DOHH2 (cell line): Measurements from ENCODE around the gene EIF4A3.

Experiments used
- H3F3A ChIP-seq: fragments of 200-600 bp; sonication (generic), shearing (Covaris generic); 2 replicates; pipeline ENCODE4 v1.6.0; 2016; ENCODE audit warnings: antibody characterized with exemption, mild to moderate bottlenecking; ENCODE audit not compliant: control insufficient read depth, insufficient read depth
- H3K27ac ChIP-seq: fragments of 200-600 bp; sonication (generic); 2 replicates; pipeline ENCODE4 v1.5.1; 2014; ENCODE audit warnings: low read depth, mild to moderate bottlenecking, low read length, moderate library complexity
- H3K27me3 ChIP-seq: fragments of 200-600 bp; sonication (generic); 2 replicates; pipeline ENCODE4 v1.6.1; 2014; ENCODE audit warnings: mild to moderate bottlenecking, low read length, mixed read lengths; ENCODE audit not compliant: control insufficient read depth
- H3K36me3 ChIP-seq: fragments of 200-600 bp; sonication (generic); 2 replicates; pipeline ENCODE4 v1.6.1; 2014; ENCODE audit warnings: mild to moderate bottlenecking, low read length, moderate library complexity, mixed read lengths; ENCODE audit not compliant: control insufficient read depth
- H3K4me1 ChIP-seq: fragments of 200-600 bp; sonication (generic); 2 replicates; pipeline ENCODE4 v1.6.1; 2014; ENCODE audit warnings: mild to moderate bottlenecking, low read length, mixed read lengths; ENCODE audit not compliant: control insufficient read depth
- H3K4me2 ChIP-seq: fragments of 200-600 bp; sonication (generic); 2 replicates; pipeline ENCODE4 v1.6.0; 2014; ENCODE audit warnings: mild to moderate bottlenecking, low read length, moderate library complexity
- H3K4me3 ChIP-seq: fragments of 200-600 bp; sonication (generic); 2 replicates; pipeline ENCODE4 v1.5.1; 2014; ENCODE audit warnings: mild to moderate bottlenecking, low read length, mixed read lengths
- H3K79me2 ChIP-seq: fragments of 200-600 bp; sonication (generic); 2 replicates; pipeline ENCODE4 v1.6.1; 2014; ENCODE audit warnings: mild to moderate bottlenecking, low read length, mixed read lengths; ENCODE audit not compliant: control insufficient read depth
- H3K9me2 ChIP-seq: fragments of 200-600 bp; sonication (generic); replicated peaks from 2 replicates; pipeline ENCODE4 v1.6.1; 2014; ENCODE audit warnings: mild to moderate bottlenecking, low read length, mixed read lengths; ENCODE audit not compliant: control insufficient read depth
- H3K9me3 ChIP-seq: fragments of 200-600 bp; sonication (generic); 2 replicates; pipeline ENCODE4 v1.6.1; 2014; ENCODE audit warnings: antibody characterized with exemption, low read length, mixed read lengths; ENCODE audit not compliant: control insufficient read depth, insufficient read depth
- H4K20me1 ChIP-seq: fragments of 200-600 bp; sonication (generic); 2 replicates; pipeline ENCODE4 v1.6.0; 2014; ENCODE audit warnings: low read depth, mild to moderate bottlenecking, antibody characterized with exemption, low read length, moderate library complexity; ENCODE audit not compliant: control insufficient read depth, insufficient read depth
- CTCF ChIP-seq: fragments of 200-600 bp; sonication (generic); IDR thresholded peaks from one replicate; pipeline ENCODE4 v1.5.1; 2014; ENCODE audit warnings: antibody characterized with exemption, mild to moderate bottlenecking, low read depth, low read length; ENCODE audit not compliant: poor library complexity, severe bottlenecking
- EZH2phosphoT487 ChIP-seq: fragments of 200-600 bp; sonication (generic); IDR thresholded peaks from 2 replicates; pipeline ENCODE4 v1.6.1; 2017; ENCODE audit warnings: borderline replicate concordance, mild to moderate bottlenecking, antibody characterized with exemption, low read length, moderate library complexity, mixed read lengths

The EIF4A3 gene

GRCh38 chr17:80147035-80147822 lies at the start of gene EIF4A3:
EIF4A3 (minus strand) TSS chr17:80147128; CDS start chr17:80146961, 167 bp downstream.
- H3K9me3 ChIP-seq = no peaks in the 10 kb centered on the region
- TF ChIP-seq CTCF = no peak
- no peak for TF ChIP-seq EZH2phosphoT487
- peak within 1 kb of the TSS; percentile 100 for H3K4me3 ChIP-seq
- H3K27me3 ChIP-seq = no peaks in the 10 kb centered on the region
- H3F3A ChIP-seq = no peaks in the 10 kb centered on the region
- peak within 1 kb of the TSS; percentile 59 for H3K27ac ChIP-seq
- peaks cover 27% of the 10 kb centered on the region for H3K4me1 ChIP-seq
- no peaks in the 10 kb centered on the region for H3K9me2 ChIP-seq
- H4K20me1 ChIP-seq = peaks cover 26% of the 10 kb centered on the region
- H3K4me2 ChIP-seq = peak within 1 kb of the TSS; percentile 99
- peaks cover 61% of the 10 kb centered on the region for H3K79me2 ChIP-seq
- peaks cover 45% of the 10 kb centered on the region for H3K36me3 ChIP-seq

DNA sequence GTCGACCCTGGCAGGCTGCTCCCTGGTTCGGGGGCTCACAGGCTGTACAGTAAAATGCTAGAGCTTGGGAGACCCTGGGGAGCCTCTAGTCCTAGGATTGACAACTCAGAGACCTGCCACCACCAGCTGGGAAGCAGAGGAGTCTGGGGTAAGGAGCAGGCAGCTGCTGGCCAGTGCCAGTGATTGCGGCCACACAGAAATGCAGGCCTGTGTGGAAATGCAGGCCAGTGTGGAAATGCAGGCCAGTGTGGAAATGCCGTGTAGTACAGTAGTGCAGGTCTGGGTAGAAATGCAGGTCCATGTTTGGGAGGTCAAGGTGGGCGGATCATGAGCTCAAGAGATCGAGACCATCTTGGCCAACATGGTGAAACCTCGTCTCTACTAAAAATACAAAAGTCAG lies 49.7 kb upstream of the EIF4A3 start:
- no peaks in the 10 kb centered on the region for H3K9me3 ChIP-seq
- no peaks in the 10 kb centered on the region for H3K4me1 ChIP-seq
- no peaks in the 10 kb centered on the region for H3K9me2 ChIP-seq
- H4K20me1 ChIP-seq = no peaks in the 10 kb centered on the region
- no peaks in the 10 kb centered on the region for H3F3A ChIP-seq
- H3K27ac ChIP-seq = no peak overlapping the region
- H3K79me2 ChIP-seq = no peaks in the 10 kb centered on the region
- no peaks in the 10 kb centered on the region for H3K27me3 ChIP-seq
- H3K36me3 ChIP-seq = no peaks in the 10 kb centered on the region
- TF ChIP-seq CTCF = no peak
- TF ChIP-seq EZH2phosphoT487 = no peak
- H3K4me2 ChIP-seq = no peak overlapping the region
- no peak overlapping the region for H3K4me3 ChIP-seq

DNA sequence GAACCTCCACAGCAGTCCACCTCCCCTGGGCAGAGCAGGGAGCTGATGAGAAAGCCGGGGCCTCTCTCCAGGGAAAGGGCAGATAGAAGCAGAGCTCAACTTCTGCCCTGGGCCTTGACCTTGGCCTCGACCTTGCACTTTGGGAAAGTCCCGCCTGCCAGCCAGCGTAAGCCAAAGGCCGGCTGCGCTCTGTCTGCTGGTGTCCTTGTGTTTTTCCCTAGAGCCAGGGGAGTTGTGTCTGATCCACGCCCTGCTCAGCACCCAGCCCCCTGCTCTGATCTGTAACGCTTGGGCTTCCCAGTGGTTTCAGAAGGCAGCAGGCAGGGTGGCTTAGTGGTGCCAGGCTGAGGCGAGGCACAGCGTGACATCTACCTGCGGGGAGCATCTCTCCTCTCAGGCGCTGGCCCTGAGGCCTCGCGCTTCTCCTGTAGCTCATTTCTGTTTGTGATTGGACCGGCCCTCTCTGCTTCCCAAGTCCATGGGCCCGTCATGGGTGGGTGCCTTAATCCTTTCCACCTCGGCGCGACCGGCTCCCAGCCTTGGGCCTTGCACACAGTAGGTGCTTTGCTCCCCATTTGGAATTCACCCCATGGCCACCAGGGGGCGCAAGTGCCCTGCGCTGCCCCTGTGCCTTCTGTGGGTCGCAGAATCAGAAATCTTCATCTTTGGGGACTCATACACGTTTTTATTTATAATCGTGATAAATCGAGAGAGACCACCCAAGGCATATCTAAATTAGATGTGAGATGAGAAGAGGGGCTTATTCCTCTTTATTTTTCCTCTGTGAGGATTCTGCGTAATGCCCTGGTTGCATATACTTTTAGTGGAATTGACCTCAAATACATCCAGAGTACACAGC lies 49.0 kb upstream of the EIF4A3 start:
- H3K27me3 ChIP-seq = no peaks in the 10 kb centered on the region
- H3K27ac ChIP-seq = no peak overlapping the region
- no peaks in the 10 kb centered on the region for H3F3A ChIP-seq
- no peaks in the 10 kb centered on the region for H3K4me1 ChIP-seq
- no peaks in the 10 kb centered on the region for H3K36me3 ChIP-seq
- TF ChIP-seq EZH2phosphoT487 = no peak
- TF ChIP-seq CTCF = peak; percentile 98
- no peak overlapping the region for H3K4me3 ChIP-seq
- no peak overlapping the region for H3K4me2 ChIP-seq
- no peaks in the 10 kb centered on the region for H3K9me2 ChIP-seq
- H4K20me1 ChIP-seq = no peaks in the 10 kb centered on the region
- H3K79me2 ChIP-seq = no peaks in the 10 kb centered on the region
- H3K9me3 ChIP-seq = no peaks in the 10 kb centered on the region
